ENCODE data around the gene NUDT2. TPM values are rescaled to one million over a fixed set of nuclear protein-coding genes. Genes with fewer than 3 reads are reported as not detected.

Gene NUDT2
- total and polyA plus RNA-seq, 10 of the 15 experiments (the other 5 are each of a cell fraction or from before 2014, with no cell fraction given) = 24.5 to 55.1 (median 33.6) TPM

DNA sequence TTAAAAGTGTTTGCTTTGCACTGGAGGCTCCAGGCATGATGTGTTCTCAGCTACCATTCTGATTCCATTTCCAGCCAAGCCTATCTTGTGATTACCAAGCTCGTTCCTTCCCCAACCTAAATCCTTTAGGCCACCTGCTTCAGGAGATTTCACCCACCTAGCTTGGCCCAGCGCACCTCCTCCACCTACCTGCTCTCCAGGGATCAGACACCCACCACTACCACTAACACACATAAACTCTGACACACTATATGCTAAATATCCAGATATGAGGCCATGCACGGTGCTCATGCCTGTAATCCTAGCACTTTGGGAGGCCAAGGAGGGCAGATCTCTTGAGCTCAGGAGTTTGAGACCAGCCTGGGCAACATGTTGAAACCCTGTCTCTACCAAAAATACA, 45.0 kb downstream of the NUDT2 start:
- Histone ChIP-seq H3K36me3 (ENCODE audit: control insufficient read depth in 2 of 2, insufficient read depth in 2 of 2, low read length in 1 of 2) (no peaks in the 10 kb centered on the region), H3K27ac (ENCODE audit: control insufficient read depth, insufficient read depth) (no peak overlapping the region), H3K4me2 (ENCODE audit: control insufficient read depth, insufficient read depth) (no peak overlapping the region), H3K4me1 (ENCODE audit: control insufficient read depth, insufficient read depth, low read length) (peaks cover 6% of the 10 kb centered on the region), H3K4me3 (no peak overlapping the region), H3K27me3 (replicated peaks in 1 of 2; ENCODE audit: control insufficient read depth in 2 of 2, insufficient read depth in 2 of 2, low read length in 1 of 2) (no peaks in the 10 kb centered on the region), H4K20me1 (ENCODE audit: control insufficient read depth, insufficient read depth) (no peaks in the 10 kb centered on the region), H3K79me2 (ENCODE audit: control insufficient read depth, insufficient read depth, low read length) (no peaks in the 10 kb centered on the region), H2AFZ (ENCODE audit: control insufficient read depth, low read depth, low read length) (no peak overlapping the region), H3K9ac (ENCODE audit: control insufficient read depth, insufficient read depth, low read length) (no peak overlapping the region), H3K9me3 (replicated peaks; ENCODE audit: control insufficient read depth, insufficient read depth, low read length) (no peaks in the 10 kb centered on the region; the same call in 2 of the 3 replicates)
- FAIRE-seq = no peak
- BruUV-seq (replicated peaks) = no TSS peak
- POLR2A ChIA-PET = no interaction called here
- RAD21 ChIA-PET (ENCODE audit: unreplicated experiment) = no interaction called here
- CTCF ChIA-PET = interaction anchor here (0.7 to 7.9 kb wide), 2 partner anchors 21 to 40 kb away, joined by 3 to 134 read pairs; no protein-coding TSS in a partner anchor
- 13% methylated on average over 3 of the region's 3 CpGs for WGBS (ENCODE audit: insufficient coverage, insufficient replicate concordance, low lambda C conversion rate, missing lambda C conversion rate)
- in situ Hi-C loops (cut with MboI) = no loop called here
- SMC1A ChIA-PET (ENCODE audit: uncharacterized antibody, unreplicated experiment) = interaction anchor here (0.9 to 8.7 kb wide), 2 partner anchors 41 to 71 kb away, joined by 3 to 73 read pairs; no protein-coding TSS in a partner anchor
- no peak for DNase-seq (ENCODE audit: low read depth, low spot score)
- TF ChIP-seq NFIC (IDR thresholded peaks at IDR 0.05; ENCODE audit: low read depth, low read length) = no peak
- no peak for TF ChIP-seq PAX8 (IDR thresholded peaks at IDR 0.05)
- TF ChIP-seq CBX5 (IDR thresholded peaks at IDR 0.05; ENCODE audit: low read depth) = no peak
- TF ChIP-seq TBL1XR1 (IDR thresholded peaks at IDR 0.05; ENCODE audit: low read depth, low read length) = no peak
- TF ChIP-seq FOS (IDR thresholded peaks at IDR 0.05; ENCODE audit: borderline replicate concordance, extremely low read depth, insufficient read length) = no peak
- no peak for ATAC-seq
- intact Hi-C loops (cut with micrococcal nuclease; ENCODE audit: unreplicated experiment) = no loop called here

DNA sequence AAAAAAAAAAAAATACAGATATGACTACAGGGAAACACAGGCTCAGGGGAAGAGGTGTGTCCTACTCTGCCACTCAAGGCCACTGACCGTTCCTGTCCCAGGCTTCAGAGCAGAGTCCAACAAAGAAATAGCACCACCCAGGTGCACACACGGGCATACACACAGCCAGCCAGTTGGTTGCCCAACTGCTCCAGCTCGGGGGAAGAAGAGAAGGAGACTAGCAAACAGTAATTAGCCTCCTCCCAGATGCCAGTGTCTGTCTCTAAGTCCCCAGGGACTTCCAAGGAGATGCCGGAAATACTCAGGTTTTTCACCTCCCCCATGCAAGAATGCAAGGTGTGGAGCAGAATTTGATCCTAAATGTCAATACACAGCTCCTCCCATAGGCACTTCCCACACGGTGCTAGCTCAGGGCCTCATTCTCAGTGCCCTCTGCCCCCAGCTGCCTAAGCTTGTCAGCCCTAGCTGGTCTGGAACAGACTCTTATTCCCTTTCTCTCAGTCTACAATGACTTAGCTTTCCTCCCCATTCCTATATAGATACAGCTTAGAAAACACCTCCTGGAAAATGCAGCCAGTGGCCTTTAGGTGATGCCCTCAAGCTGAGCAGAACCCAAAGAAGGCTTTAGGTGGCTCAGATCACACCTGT, 45.7 kb downstream of the NUDT2 start:
- FAIRE-seq (no peak), DNase-seq (ENCODE audit: low read depth, low spot score) (no peak), ATAC-seq (no peak)
- Histone ChIP-seq H2AFZ (ENCODE audit: control insufficient read depth, low read depth, low read length) (no peak overlapping the region), H3K79me2 (ENCODE audit: control insufficient read depth, insufficient read depth, low read length) (no peaks in the 10 kb centered on the region), H3K9me3 (replicated peaks; ENCODE audit: control insufficient read depth, insufficient read depth, low read length) (no peaks in the 10 kb centered on the region; the same call in 2 of the 3 replicates), H3K27me3 (replicated peaks in 1 of 2; ENCODE audit: control insufficient read depth in 2 of 2, insufficient read depth in 2 of 2, low read length in 1 of 2) (no peaks in the 10 kb centered on the region), H3K9ac (ENCODE audit: control insufficient read depth, insufficient read depth, low read length) (no peak overlapping the region), H3K4me3 (no peak overlapping the region), H4K20me1 (ENCODE audit: control insufficient read depth, insufficient read depth) (no peaks in the 10 kb centered on the region), H3K27ac (ENCODE audit: control insufficient read depth, insufficient read depth) (no peak overlapping the region), H3K36me3 (ENCODE audit: control insufficient read depth in 2 of 2, insufficient read depth in 2 of 2, low read length in 1 of 2) (no peaks in the 10 kb centered on the region), H3K4me2 (ENCODE audit: control insufficient read depth, insufficient read depth) (no peak overlapping the region), H3K4me1 (ENCODE audit: control insufficient read depth, insufficient read depth, low read length) (peaks cover 12% of the 10 kb centered on the region)
- ChIA-PET SMC1A (ENCODE audit: uncharacterized antibody, unreplicated experiment) (interaction anchor here (0.6 to 8.7 kb wide), 3 partner anchors 14 to 765 kb away, joined by 3 to 73 read pairs (median 3); no protein-coding TSS in a partner anchor), CTCF (interaction anchor here (0.5 to 7.9 kb wide), 6 partner anchors 22 to 758 kb away, joined by 3 to 134 read pairs (median 4); no protein-coding TSS in a partner anchor), RAD21 (ENCODE audit: unreplicated experiment) (interaction anchor here (0.8 kb wide), 1 partner anchor 45 kb away, joined by 3 read pairs; no protein-coding TSS in a partner anchor), POLR2A (no interaction called here)
- WGBS (ENCODE audit: insufficient coverage, insufficient replicate concordance, low lambda C conversion rate, missing lambda C conversion rate) = 65% methylated on average over 5 of the region's 5 CpGs
- no TSS peak for BruUV-seq (replicated peaks)
- in situ Hi-C loops (cut with MboI) = no loop called here
- intact Hi-C loops (cut with micrococcal nuclease; ENCODE audit: unreplicated experiment) = loop anchor here (5.0 kb wide), 1 partner anchor 123 kb away; no protein-coding TSS in a partner anchor
- TF ChIP-seq TCF7 (IDR thresholded peaks at IDR 0.05; ENCODE audit: borderline replicate concordance) (no peak), JUND (IDR thresholded peaks at IDR 0.05; ENCODE audit: low read depth, low read length) (no peak), ZNF207 (IDR thresholded peaks at IDR 0.05; ENCODE audit: borderline replicate concordance) (no peak), CHD4 (IDR thresholded peaks at IDR 0.05) (no peak), GATAD2B (conservative IDR thresholded peaks at IDR 0.05; ENCODE audit: low read depth) (no peak), ZNF622 (IDR thresholded peaks at IDR 0.05) (no peak), MYB (IDR thresholded peaks at IDR 0.05; ENCODE audit: borderline replicate concordance, low read depth, low read length) (no peak)
- TF ChIP-seq, protein P1, sequence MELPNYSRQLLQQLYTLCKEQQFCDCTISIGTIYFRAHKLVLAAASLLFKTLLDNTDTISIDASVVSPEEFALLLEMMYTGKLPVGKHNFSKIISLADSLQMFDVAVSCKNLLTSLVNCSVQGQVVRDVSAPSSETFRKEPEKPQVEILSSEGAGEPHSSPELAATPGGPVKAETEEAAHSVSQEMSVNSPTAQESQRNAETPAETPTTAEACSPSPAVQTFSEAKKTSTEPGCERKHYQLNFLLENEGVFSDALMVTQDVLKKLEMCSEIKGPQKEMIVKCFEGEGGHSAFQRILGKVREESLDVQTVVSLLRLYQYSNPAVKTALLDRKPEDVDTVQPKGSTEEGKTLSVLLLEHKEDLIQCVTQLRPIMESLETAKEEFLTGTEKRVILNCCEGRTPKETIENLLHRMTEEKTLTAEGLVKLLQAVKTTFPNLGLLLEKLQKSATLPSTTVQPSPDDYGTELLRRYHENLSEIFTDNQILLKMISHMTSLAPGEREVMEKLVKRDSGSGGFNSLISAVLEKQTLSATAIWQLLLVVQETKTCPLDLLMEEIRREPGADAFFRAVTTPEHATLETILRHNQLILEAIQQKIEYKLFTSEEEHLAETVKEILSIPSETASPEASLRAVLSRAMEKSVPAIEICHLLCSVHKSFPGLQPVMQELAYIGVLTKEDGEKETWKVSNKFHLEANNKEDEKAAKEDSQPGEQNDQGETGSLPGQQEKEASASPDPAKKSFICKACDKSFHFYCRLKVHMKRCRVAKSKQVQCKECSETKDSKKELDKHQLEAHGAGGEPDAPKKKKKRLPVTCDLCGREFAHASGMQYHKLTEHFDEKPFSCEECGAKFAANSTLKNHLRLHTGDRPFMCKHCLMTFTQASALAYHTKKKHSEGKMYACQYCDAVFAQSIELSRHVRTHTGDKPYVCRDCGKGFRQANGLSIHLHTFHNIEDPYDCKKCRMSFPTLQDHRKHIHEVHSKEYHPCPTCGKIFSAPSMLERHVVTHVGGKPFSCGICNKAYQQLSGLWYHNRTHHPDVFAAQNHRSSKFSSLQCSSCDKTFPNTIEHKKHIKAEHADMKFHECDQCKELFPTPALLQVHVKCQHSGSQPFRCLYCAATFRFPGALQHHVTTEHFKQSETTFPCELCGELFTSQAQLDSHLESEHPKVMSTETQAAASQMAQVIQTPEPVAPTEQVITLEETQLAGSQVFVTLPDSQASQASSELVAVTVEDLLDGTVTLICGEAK (IDR thresholded peaks at IDR 0.05; ENCODE audit: borderline replicate concordance) = no peak
